ENCODE measurements around the gene ARHGAP30.
"Not testable (repeated sequence)": the region's sequence is repeated elsewhere in the genome, so short reads cannot be mapped to it uniquely, and the experiment has no call there.

Gene ARHGAP30, protein sequence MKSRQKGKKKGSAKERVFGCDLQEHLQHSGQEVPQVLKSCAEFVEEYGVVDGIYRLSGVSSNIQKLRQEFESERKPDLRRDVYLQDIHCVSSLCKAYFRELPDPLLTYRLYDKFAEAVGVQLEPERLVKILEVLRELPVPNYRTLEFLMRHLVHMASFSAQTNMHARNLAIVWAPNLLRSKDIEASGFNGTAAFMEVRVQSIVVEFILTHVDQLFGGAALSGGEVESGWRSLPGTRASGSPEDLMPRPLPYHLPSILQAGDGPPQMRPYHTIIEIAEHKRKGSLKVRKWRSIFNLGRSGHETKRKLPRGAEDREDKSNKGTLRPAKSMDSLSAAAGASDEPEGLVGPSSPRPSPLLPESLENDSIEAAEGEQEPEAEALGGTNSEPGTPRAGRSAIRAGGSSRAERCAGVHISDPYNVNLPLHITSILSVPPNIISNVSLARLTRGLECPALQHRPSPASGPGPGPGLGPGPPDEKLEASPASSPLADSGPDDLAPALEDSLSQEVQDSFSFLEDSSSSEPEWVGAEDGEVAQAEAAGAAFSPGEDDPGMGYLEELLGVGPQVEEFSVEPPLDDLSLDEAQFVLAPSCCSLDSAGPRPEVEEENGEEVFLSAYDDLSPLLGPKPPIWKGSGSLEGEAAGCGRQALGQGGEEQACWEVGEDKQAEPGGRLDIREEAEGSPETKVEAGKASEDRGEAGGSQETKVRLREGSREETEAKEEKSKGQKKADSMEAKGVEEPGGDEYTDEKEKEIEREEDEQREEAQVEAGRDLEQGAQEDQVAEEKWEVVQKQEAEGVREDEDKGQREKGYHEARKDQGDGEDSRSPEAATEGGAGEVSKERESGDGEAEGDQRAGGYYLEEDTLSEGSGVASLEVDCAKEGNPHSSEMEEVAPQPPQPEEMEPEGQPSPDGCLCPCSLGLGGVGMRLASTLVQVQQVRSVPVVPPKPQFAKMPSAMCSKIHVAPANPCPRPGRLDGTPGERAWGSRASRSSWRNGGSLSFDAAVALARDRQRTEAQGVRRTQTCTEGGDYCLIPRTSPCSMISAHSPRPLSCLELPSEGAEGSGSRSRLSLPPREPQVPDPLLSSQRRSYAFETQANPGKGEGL

DNA sequence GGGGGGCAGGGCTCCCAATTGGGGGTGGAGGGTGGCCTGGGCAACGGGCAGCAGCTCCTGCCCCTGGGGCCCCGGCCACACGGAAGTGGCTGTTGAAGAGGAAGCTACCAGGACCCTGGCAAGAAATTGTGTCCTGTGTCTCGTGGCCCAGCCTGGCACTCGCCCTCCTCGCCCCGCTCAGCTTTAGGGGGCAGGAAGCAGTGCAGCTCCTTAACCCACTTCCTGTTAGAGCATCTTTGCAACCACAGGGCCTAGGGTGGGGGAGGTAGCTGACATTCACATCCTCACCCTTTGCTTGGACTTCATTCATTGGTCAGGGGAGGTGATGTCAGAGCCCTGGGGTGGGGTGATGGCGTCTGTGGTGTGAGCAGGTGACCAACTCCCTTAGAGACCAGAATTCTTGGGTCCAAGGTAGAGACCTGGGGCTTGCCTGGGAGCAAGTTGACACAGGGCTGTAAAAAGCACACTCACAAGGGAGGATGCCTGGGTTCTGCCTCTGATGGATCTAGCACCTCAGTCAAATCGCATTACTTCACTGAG, at the start of gene ARHGAP30:
Gene ARHGAP30, minus strand, starts transcription at position 161 of the 540 bp plus-strand sequence. CDS start 267 bp downstream, outside the sequence.
- Histone ChIP-seq H3K27me3 (ENCODE audit: insufficient read depth, low read length) (no peaks in the 10 kb centered on the region), H3K79me2 (ENCODE audit: control insufficient read depth, insufficient read depth, low read length, unreplicated experiment) (no peaks in the 10 kb centered on the region), H3K27ac (ENCODE audit: low read depth, low read length) (no peak within 1 kb of the TSS), H3K4me3 (ENCODE audit: low read depth, low read length) (no peak within 1 kb of the TSS), H2AFZ (ENCODE audit: low read length, unreplicated experiment) (no peak within 1 kb of the TSS), H3K4me1 (ENCODE audit: control insufficient read depth, insufficient read depth, low read length, unreplicated experiment) (no peaks in the 10 kb centered on the region), H3K36me3 (ENCODE audit: insufficient read depth, low read length) (no peaks in the 10 kb centered on the region)

DNA sequence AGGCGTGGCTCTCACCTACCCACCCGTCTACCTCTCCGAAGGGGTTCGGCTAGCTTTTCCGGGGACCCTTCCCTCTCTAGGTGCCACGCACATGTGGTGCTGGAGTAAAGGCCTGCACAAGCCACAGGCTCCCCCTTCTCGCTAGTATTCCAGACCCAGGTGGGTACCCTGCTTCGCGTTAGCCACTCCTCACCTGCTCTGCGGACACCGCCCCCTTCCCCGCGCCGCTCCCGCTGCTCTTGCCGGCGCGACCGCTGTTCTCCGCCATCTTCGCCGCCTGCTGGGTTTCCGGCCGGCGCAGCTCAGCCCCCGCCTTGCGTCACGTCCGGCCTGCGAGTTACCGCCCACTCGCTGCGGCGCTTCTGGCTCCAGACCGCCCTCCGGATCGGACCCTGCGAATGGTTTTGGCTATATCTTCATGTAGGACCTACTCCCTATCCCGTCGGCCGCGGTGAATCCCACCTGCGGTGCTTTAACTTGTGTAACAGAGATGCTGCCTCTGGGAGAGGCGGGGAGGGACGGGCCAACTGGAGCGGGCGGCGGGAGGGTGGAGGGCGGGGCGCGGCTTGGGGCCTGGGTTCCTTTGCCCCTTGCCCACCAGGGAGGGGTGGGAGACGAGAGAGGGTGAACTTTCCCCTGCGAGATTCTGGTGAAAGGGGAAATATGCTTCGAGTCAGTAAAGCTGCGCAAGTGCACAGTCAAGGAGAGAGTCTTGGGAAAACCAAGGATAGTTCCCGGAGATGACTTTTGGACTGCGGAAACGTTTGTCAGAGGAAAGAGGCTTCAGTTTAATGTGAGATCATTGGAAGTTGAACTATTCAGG, 48.3 kb upstream of the ARHGAP30 start, which contains the start of the genes NIT1 and PFDN2:
Gene NIT1, plus strand, starts transcription at position 347 of the 823 bp plus-strand sequence. Its CDS starts 72 bp downstream, at position 419.
Gene PFDN2, minus strand, starts transcription at position 279 of the 823 bp plus-strand sequence. Its CDS starts 11 bp downstream, at position 268.
- peaks cover 40% of the 10 kb centered on the region for H3K4me1 ChIP-seq (ENCODE audit: control insufficient read depth, insufficient read depth, low read length, unreplicated experiment)
- peak within 1 kb of the TSS; percentile 92 for H2AFZ ChIP-seq (ENCODE audit: low read length, unreplicated experiment)
- peaks cover 14% of the 10 kb centered on the region; the same call in 1 of the 2 replicates for H3K36me3 ChIP-seq (ENCODE audit: insufficient read depth, low read length)

DNA sequence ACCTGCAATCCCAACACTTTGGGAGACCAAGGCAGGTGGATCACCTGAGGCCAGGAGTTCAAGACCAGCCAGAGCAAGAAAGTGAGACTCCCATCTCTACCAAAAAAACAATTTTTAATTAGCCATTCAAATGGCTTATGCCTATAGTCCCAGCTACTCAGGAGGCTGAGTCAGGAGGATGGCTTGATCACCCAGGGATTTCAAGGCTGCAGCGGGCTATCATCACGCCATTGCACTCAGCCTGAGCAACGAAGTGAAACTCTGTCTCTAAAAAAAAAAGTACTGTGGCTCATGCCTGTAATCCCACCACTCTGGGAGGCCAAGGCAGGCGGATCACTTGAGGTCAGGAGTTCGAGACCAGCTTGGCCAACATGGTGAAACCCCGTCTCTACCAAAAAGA, 46.3 kb upstream of the ARHGAP30 start:
- Histone ChIP-seq H3K4me1 (ENCODE audit: control insufficient read depth, insufficient read depth, low read length, unreplicated experiment) (peaks cover 40% of the 10 kb centered on the region), H3K36me3 (ENCODE audit: insufficient read depth, low read length) (peaks cover 11% of the 10 kb centered on the region; the same call in 1 of the 2 replicates), H3K27ac (ENCODE audit: low read depth, low read length) (peak overlapping the region; percentile 13; the same call in 1 of the 2 replicates), H3K79me2 (ENCODE audit: control insufficient read depth, insufficient read depth, low read length, unreplicated experiment) (peaks cover 77% of the 10 kb centered on the region)
- not testable (repeated sequence) for H2AFZ ChIP-seq (ENCODE audit: low read length, unreplicated experiment); H3K27me3 ChIP-seq (ENCODE audit: insufficient read depth, low read length); H3K4me3 ChIP-seq (ENCODE audit: low read depth, low read length)

More for the DNA sequence above, 48.3 kb upstream of the ARHGAP30 start, which contains the start of the genes NIT1 and PFDN2:
- peaks cover 57% of the 10 kb centered on the region for H3K79me2 ChIP-seq (ENCODE audit: control insufficient read depth, insufficient read depth, low read length, unreplicated experiment)
- H3K27ac ChIP-seq (ENCODE audit: low read depth, low read length) = peak within 1 kb of the TSS; percentile 87
- no peaks in the 10 kb centered on the region for H3K27me3 ChIP-seq (ENCODE audit: insufficient read depth, low read length)
- peak within 1 kb of the TSS; percentile 93 for H3K4me3 ChIP-seq (ENCODE audit: low read depth, low read length)

DNA sequence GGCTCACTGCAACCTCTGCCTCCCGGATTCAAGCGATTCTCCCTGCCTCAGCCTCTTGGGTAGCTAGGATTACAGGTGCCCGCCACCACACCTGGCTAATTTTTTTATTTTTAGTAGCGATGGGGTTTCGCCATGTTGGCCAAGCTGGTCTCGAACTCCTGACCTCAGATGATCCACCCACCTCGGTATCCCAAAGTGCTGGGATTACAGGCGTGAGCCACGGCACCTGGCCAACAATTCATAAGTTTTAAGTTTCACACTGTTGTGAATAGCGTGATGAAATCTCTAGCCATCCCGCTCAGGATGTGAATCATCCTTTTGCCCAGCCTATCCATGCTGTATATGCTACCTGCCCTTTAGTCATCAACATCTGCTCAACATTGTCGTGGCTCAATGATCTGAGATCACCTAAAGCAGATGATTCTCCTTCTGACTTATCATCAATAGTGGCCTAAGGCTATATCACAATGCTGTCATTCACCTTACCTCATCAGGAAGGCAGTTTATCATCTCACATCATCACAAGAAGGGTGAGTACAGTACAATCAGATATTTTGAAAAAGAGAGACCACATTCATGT, 45.5 kb upstream of the ARHGAP30 start:
- Histone ChIP-seq H3K36me3 (ENCODE audit: insufficient read depth, low read length) (peaks cover 8% of the 10 kb centered on the region; the same call in 1 of the 2 replicates), H3K79me2 (ENCODE audit: control insufficient read depth, insufficient read depth, low read length, unreplicated experiment) (peaks cover 78% of the 10 kb centered on the region), H3K4me1 (ENCODE audit: control insufficient read depth, insufficient read depth, low read length, unreplicated experiment) (peaks cover 38% of the 10 kb centered on the region)

DNA sequence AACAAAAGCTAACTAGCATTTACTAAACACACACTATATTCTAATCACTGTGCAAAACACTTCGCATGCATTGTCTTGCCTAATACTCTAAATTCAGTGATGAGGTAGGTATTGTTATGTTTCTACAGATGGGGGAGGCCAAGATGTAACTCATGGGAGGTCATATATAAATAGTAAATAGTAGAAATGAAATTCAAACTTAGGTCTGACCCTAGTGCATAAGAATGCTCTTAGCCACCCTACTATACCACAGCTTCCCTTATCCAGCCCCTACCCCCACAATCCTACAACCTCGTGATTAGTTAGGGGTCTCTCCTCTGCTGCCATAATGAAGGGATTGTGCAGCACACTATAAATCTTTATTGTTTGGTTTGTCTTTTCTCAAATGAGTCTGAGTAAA, 44.9 kb upstream of the ARHGAP30 start:
- Histone ChIP-seq H2AFZ (ENCODE audit: low read length, unreplicated experiment) (no peak overlapping the region), H3K4me3 (ENCODE audit: low read depth, low read length) (no peak overlapping the region), H3K27ac (ENCODE audit: low read depth, low read length) (peak overlapping the region; percentile 3; the same call in 1 of the 2 replicates), H3K79me2 (ENCODE audit: control insufficient read depth, insufficient read depth, low read length, unreplicated experiment) (peaks cover 79% of the 10 kb centered on the region), H3K36me3 (ENCODE audit: insufficient read depth, low read length) (0 out of 2 replicates have a peak, but pooled peaks cover 5% of the 10 kb centered on the region), H3K27me3 (ENCODE audit: insufficient read depth, low read length) (no peaks in the 10 kb centered on the region), H3K4me1 (ENCODE audit: control insufficient read depth, insufficient read depth, low read length, unreplicated experiment) (peaks cover 31% of the 10 kb centered on the region)

More for the DNA sequence above, 45.5 kb upstream of the ARHGAP30 start:
- no peak overlapping the region for H2AFZ ChIP-seq (ENCODE audit: low read length, unreplicated experiment)
- H3K4me3 ChIP-seq (ENCODE audit: low read depth, low read length) = no peak overlapping the region
- no peaks in the 10 kb centered on the region for H3K27me3 ChIP-seq (ENCODE audit: insufficient read depth, low read length)
- H3K27ac ChIP-seq (ENCODE audit: low read depth, low read length) = peak overlapping the region; percentile 13; the same call in 1 of the 2 replicates

DNA sequence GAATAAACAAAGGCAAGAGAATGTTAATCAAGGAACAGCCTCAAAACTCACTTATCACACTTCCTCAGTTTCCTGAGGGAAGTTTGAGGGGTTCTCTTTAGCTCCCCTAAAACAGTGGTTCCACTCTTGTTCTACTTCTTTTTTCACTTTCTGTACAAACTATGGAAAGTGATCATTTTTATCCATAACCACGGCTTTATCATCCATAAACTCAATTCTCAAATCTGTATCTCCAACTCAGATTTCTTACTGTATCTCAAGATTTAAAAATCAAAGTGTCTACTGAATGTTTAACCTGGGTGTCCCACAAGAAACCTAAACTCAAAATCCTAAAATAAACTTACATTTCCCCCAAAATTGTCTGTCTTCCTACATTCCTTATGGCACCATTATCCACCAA, 44.2 kb upstream of the ARHGAP30 start:
- Histone ChIP-seq H3K79me2 (ENCODE audit: control insufficient read depth, insufficient read depth, low read length, unreplicated experiment) (peaks cover 78% of the 10 kb centered on the region), H3K27me3 (ENCODE audit: insufficient read depth, low read length) (no peaks in the 10 kb centered on the region), H3K4me1 (ENCODE audit: control insufficient read depth, insufficient read depth, low read length, unreplicated experiment) (peaks cover 25% of the 10 kb centered on the region), H3K27ac (ENCODE audit: low read depth, low read length) (no peak overlapping the region), H3K4me3 (ENCODE audit: low read depth, low read length) (no peak overlapping the region), H3K36me3 (ENCODE audit: insufficient read depth, low read length) (0 out of 2 replicates have a peak, but pooled peaks cover 8% of the 10 kb centered on the region), H2AFZ (ENCODE audit: low read length, unreplicated experiment) (no peak overlapping the region)

DNA sequence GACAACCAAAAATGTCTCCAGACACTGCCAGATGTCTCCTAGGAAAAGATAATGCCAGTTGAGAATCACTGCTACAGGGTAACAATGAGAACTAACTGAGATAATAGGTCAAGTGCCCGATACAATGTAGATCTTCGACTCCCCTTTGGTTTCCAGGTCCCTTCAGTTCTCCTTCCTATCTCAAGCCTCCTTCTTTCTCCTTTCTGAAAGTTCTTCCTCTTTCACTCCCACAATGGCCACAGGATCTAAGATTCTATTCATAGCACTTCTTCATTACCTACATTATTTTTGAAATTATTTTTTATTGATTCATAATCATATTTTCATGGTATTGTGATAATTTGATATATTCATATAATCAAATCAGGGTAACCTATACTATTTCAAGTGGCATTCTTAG, 41.8 kb upstream of the ARHGAP30 start:
- Histone ChIP-seq H3K27ac (ENCODE audit: low read depth, low read length) (no peak overlapping the region), H3K79me2 (ENCODE audit: control insufficient read depth, insufficient read depth, low read length, unreplicated experiment) (peaks cover 77% of the 10 kb centered on the region), H3K36me3 (ENCODE audit: insufficient read depth, low read length) (0 out of 2 replicates have a peak, but pooled peaks cover 8% of the 10 kb centered on the region), H2AFZ (ENCODE audit: low read length, unreplicated experiment) (no peak overlapping the region), H3K4me3 (ENCODE audit: low read depth, low read length) (no peak overlapping the region), H3K4me1 (ENCODE audit: control insufficient read depth, insufficient read depth, low read length, unreplicated experiment) (peaks cover 21% of the 10 kb centered on the region), H3K27me3 (ENCODE audit: insufficient read depth, low read length) (no peaks in the 10 kb centered on the region)

DNA sequence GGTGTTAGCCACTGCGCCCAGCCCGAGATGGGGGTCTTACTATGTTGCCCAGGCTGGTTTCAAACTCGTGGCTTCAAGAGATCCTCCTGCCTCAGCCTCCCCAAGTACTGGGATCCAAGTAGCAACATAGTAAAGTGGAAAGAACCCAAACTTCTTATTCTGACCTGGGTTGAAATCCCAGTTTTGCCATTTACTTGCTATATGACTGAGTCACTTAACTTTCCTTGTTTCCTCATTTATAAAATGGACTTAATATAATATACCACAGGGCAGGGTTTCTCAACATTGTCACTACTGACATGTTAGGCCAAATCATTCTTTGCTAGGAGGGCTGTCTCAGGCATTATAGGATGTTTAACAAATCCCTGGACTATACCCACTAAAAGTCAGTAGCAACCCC, 41.4 kb upstream of the ARHGAP30 start:
- H3K27me3 ChIP-seq (ENCODE audit: insufficient read depth, low read length) = no peaks in the 10 kb centered on the region
- peaks cover 77% of the 10 kb centered on the region for H3K79me2 ChIP-seq (ENCODE audit: control insufficient read depth, insufficient read depth, low read length, unreplicated experiment)
- no peak overlapping the region for H3K4me3 ChIP-seq (ENCODE audit: low read depth, low read length)
- no peak overlapping the region for H2AFZ ChIP-seq (ENCODE audit: low read length, unreplicated experiment)
- 0 out of 2 replicates have a peak, but pooled peaks cover 8% of the 10 kb centered on the region for H3K36me3 ChIP-seq (ENCODE audit: insufficient read depth, low read length)
- H3K27ac ChIP-seq (ENCODE audit: low read depth, low read length) = no peak overlapping the region
- H3K4me1 ChIP-seq (ENCODE audit: control insufficient read depth, insufficient read depth, low read length, unreplicated experiment) = peaks cover 18% of the 10 kb centered on the region

DNA sequence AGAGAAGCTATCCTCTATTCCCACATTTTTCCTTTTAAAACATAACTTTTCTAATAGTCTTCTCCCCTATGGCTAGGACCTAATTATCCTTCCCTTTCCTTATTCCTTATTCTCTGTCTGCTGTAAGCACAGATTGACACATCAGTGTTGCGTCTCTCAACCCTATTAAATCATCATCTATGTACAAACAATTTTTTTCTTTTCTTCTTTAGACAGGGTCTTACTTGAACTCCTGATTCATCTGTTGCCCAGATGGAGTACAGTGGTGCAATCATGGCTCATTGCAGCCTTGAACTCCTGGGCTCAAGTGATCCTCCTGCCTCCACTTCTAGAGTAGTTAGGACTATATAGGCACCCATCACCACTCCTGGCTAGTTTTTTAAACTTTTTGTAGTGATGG, 36.7 kb upstream of the ARHGAP30 start:
- Histone ChIP-seq H3K27me3 (ENCODE audit: insufficient read depth, low read length) (no peaks in the 10 kb centered on the region), H3K4me1 (ENCODE audit: control insufficient read depth, insufficient read depth, low read length, unreplicated experiment) (no peaks in the 10 kb centered on the region), H3K27ac (ENCODE audit: low read depth, low read length) (no peak overlapping the region), H2AFZ (ENCODE audit: low read length, unreplicated experiment) (no peak overlapping the region), H3K36me3 (ENCODE audit: insufficient read depth, low read length) (0 out of 2 replicates have a peak, but pooled peaks cover 5% of the 10 kb centered on the region), H3K4me3 (ENCODE audit: low read depth, low read length) (no peak overlapping the region), H3K79me2 (ENCODE audit: control insufficient read depth, insufficient read depth, low read length, unreplicated experiment) (peaks cover 46% of the 10 kb centered on the region)
